Measurements from ENCODE around the gene MAPK1.

The MAPK1 gene

GRCh38 chr22:21779444-21779843, 88.0 kb downstream of the MAPK1 start (continued):
- no peak for TF ChIP-seq TCF7L2 (IDR thresholded peaks at IDR 0.05; ENCODE audit: borderline replicate concordance, low read depth, low read length)
- no peak for TF ChIP-seq KLF1 (tag by site-specific recombination; IDR thresholded peaks at IDR 0.05)
- TF ChIP-seq SP7 (tag by site-specific recombination; IDR thresholded peaks at IDR 0.05): no peak
- no peak for TF ChIP-seq HOXA7 (CRISPR knock-in tag; IDR thresholded peaks at IDR 0.05; ENCODE audit: borderline replicate concordance)
- no peak for TF ChIP-seq SCRT1 (tag by site-specific recombination; IDR thresholded peaks at IDR 0.05; ENCODE audit: borderline replicate concordance)
- TF ChIP-seq REPIN1 (tag by site-specific recombination; IDR thresholded peaks at IDR 0.05; ENCODE audit: low read depth): no peak
- TF ChIP-seq ZBTB6 (tag by site-specific recombination; IDR thresholded peaks at IDR 0.05): no peak
- TF ChIP-seq, protein P1, sequence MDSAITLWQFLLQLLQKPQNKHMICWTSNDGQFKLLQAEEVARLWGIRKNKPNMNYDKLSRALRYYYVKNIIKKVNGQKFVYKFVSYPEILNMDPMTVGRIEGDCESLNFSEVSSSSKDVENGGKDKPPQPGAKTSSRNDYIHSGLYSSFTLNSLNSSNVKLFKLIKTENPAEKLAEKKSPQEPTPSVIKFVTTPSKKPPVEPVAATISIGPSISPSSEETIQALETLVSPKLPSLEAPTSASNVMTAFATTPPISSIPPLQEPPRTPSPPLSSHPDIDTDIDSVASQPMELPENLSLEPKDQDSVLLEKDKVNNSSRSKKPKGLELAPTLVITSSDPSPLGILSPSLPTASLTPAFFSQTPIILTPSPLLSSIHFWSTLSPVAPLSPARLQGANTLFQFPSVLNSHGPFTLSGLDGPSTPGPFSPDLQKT (IDR thresholded peaks at IDR 0.05; ENCODE audit: borderline replicate concordance, low read depth, low read length): no peak
- no peak for TF ChIP-seq PRDM1 (tag by site-specific recombination; IDR thresholded peaks at IDR 0.05)
- TF ChIP-seq ZFP41 (tag by site-specific recombination; IDR thresholded peaks at IDR 0.05; ENCODE audit: borderline replicate concordance): no peak

GRCh38 chr22:21778705-21779363, 88.6 kb downstream of the MAPK1 start:
- Histone ChIP-seq H3K4me1 (ENCODE audit: control insufficient read depth, insufficient read depth, low read length) (no peaks in the 10 kb centered on the region), H3K36me3 (ENCODE audit: control insufficient read depth in 2 of 2, insufficient read depth in 1 of 2, low read length in 2 of 2) (peaks cover 0 to 43% of the 10 kb centered on the region in 2 experiments; a peak in 2 of 3 replicates), H3K9me3 (ENCODE audit: control insufficient read depth, insufficient read depth, low read depth, low read length) (no peaks in the 10 kb centered on the region), H3K4me3 (ENCODE audit: low read depth, low read length) (no peak overlapping the region), H3K27ac (ENCODE audit: extremely low read depth, low read depth, low read length) (no peak overlapping the region)
- ChIA-PET CTCF (interaction anchor here (0.7 to 2.5 kb wide), 2 partner anchors 81 to 159 kb away, joined by 3 to 10 read pairs; no protein-coding TSS in a partner anchor), POLR2A (no interaction called here)
- TF ChIP-seq KLF8 (tag by site-specific recombination; IDR thresholded peaks at IDR 0.05): no peak
- TF ChIP-seq ZNF776 (tag by site-specific recombination; IDR thresholded peaks at IDR 0.05; ENCODE audit: borderline replicate concordance): no peak
- TF ChIP-seq ZNF549 (tag by site-specific recombination; IDR thresholded peaks at IDR 0.05): no peak
- no peak for TF ChIP-seq ZBTB49 (tag by site-specific recombination; IDR thresholded peaks at IDR 0.05; ENCODE audit: low read depth)
- TF ChIP-seq ZNF626 (tag by site-specific recombination; IDR thresholded peaks at IDR 0.05): no peak
- no peak for TF ChIP-seq SCRT2 (tag by site-specific recombination; IDR thresholded peaks at IDR 0.05)
- TF ChIP-seq, protein P2, sequence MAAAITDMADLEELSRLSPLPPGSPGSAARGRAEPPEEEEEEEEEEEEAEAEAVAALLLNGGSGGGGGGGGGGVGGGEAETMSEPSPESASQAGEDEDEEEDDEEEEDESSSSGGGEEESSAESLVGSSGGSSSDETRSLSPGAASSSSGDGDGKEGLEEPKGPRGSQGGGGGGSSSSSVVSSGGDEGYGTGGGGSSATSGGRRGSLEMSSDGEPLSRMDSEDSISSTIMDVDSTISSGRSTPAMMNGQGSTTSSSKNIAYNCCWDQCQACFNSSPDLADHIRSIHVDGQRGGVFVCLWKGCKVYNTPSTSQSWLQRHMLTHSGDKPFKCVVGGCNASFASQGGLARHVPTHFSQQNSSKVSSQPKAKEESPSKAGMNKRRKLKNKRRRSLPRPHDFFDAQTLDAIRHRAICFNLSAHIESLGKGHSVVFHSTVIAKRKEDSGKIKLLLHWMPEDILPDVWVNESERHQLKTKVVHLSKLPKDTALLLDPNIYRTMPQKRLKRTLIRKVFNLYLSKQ (tag by site-specific recombination; IDR thresholded peaks at IDR 0.05; ENCODE audit: borderline replicate concordance): no peak
- TF ChIP-seq ZNF274 (IDR thresholded peaks at IDR 0.05; ENCODE audit: low read length): no peak
- no peak for TF ChIP-seq ZNF274 (tag by site-specific recombination; IDR thresholded peaks at IDR 0.05; ENCODE audit: borderline replicate concordance)
- TF ChIP-seq ZNF423 (tag by site-specific recombination; IDR thresholded peaks at IDR 0.05): no peak
- TF ChIP-seq HOXD13 (CRISPR knock-in tag; IDR thresholded peaks at IDR 0.05; ENCODE audit: borderline replicate concordance): no peak

Measured in HEK293 (cell line).